Measurements from ENCODE around the gene TOR4A. TPM values are rescaled to one million over a fixed set of nuclear protein-coding genes. Genes with fewer than 3 reads are reported as not detected.

The TOR4A gene
- total and polyA plus RNA-seq, 2 donors (not counting 1 experiment from before 2014, with no cell fraction given) = 8.3 to 15.3 TPM

- ATAC-seq (ENCODE audit: low read depth) = no peak
- no peaks in the 10 kb centered on the region for H4K20me1 ChIP-seq (ENCODE audit: control insufficient read depth, insufficient read depth, low read length, poor library complexity, severe bottlenecking)
- no peak overlapping the region for H3K4me3 Mint-ChIP-seq
- H3K27me3 ChIP-seq (replicated peaks in 1 of 4; ENCODE audit: control extremely low read depth in 1 of 4, control insufficient read depth in 3 of 4, insufficient read depth in 4 of 4, low read length in 3 of 4) = peaks cover 0 to 15% (median 4%) of the 10 kb centered on the region in 4 experiments
- no peaks in the 10 kb centered on the region for H3K27me3 Mint-ChIP-seq
- no peaks in the 10 kb centered on the region for H3K36me3 ChIP-seq (replicated peaks in 1 of 2; ENCODE audit: control extremely low read depth in 1 of 2, control insufficient read depth in 1 of 2, extremely low read depth in 1 of 2, insufficient read depth in 2 of 2, low read length in 1 of 2)
- POLR2A ChIA-PET = interaction anchor here (0.5 to 0.9 kb wide), 2 partner anchors 10 to 130 kb away, joined by 3 to 6 read pairs; partner anchors contain the start of gene NRARP
- H3K4me1 Mint-ChIP-seq = peaks cover 1% of the 10 kb centered on the region
- H3K9me3 ChIP-seq (ENCODE audit: control extremely low read depth in 1 of 3, control insufficient read depth in 2 of 3, insufficient read depth in 1 of 3, low read length in 2 of 3) = peaks cover 0 to 8% (median 0%) of the 10 kb centered on the region in 3 donors
- TF ChIP-seq EZH2 (IDR thresholded peaks at IDR 0.05; ENCODE audit: borderline replicate concordance, insufficient read depth, low read depth, low read length, poor library complexity, severe bottlenecking) = no peak
- TF ChIP-seq, protein P1, sequence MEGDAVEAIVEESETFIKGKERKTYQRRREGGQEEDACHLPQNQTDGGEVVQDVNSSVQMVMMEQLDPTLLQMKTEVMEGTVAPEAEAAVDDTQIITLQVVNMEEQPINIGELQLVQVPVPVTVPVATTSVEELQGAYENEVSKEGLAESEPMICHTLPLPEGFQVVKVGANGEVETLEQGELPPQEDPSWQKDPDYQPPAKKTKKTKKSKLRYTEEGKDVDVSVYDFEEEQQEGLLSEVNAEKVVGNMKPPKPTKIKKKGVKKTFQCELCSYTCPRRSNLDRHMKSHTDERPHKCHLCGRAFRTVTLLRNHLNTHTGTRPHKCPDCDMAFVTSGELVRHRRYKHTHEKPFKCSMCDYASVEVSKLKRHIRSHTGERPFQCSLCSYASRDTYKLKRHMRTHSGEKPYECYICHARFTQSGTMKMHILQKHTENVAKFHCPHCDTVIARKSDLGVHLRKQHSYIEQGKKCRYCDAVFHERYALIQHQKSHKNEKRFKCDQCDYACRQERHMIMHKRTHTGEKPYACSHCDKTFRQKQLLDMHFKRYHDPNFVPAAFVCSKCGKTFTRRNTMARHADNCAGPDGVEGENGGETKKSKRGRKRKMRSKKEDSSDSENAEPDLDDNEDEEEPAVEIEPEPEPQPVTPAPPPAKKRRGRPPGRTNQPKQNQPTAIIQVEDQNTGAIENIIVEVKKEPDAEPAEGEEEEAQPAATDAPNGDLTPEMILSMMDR (IDR thresholded peaks at IDR 0.05) = no peak
- H3K9me3 Mint-ChIP-seq (ENCODE audit: insufficient read depth) = no peaks in the 10 kb centered on the region
- H3K4me3 ChIP-seq (ENCODE audit: control extremely low read depth in 1 of 5, extremely low read depth in 1 of 5, insufficient read depth in 1 of 5, low read depth in 2 of 5, low read length in 4 of 5) = no peak overlapping the region
- H3K9ac ChIP-seq (ENCODE audit: low read length) = no peak overlapping the region
- peak; percentile 5 for DNase-seq
- H2AFZ ChIP-seq (ENCODE audit: insufficient read depth, low read depth, low read length, poor library complexity, severe bottlenecking) = no peak overlapping the region
- no peak overlapping the region for H3K27ac Mint-ChIP-seq
- H3K79me2 ChIP-seq (ENCODE audit: control insufficient read depth, insufficient read depth, low read length) = no peaks in the 10 kb centered on the region
- intact Hi-C loops (cut with micrococcal nuclease) = no loop called here
- no peak overlapping the region for H3K27ac ChIP-seq (ENCODE audit: low read length in 2 of 2)
- 90% methylated on average over 21 of the region's 28 CpGs for WGBS (ENCODE audit: insufficient coverage)
- CTCF ChIA-PET = interaction anchor here (1.5 kb wide), 2 partner anchors 10 to 15 kb away, joined by 3 to 4 read pairs; partner anchors contain the start of gene NRARP
- H3K4me1 ChIP-seq (ENCODE audit: control insufficient read depth in 2 of 2, insufficient read depth in 2 of 2, low read length in 2 of 2) = peaks cover 8 to 16% of the 10 kb centered on the region in 2 donors
- H3K4me2 ChIP-seq (replicated peaks; ENCODE audit: low read depth, low read length, poor library complexity, severe bottlenecking) = no peak overlapping the region
These were observed 34.7 kb downstream of the TOR4A start for GRCh38 chr9:137311986-137312851.

All from B cell (primary cell).